GM19455 (cell line): ENCODE results near the gene MED13L.
A peak's percentile ranks its signal among the peaks of the same experiment; 100 is the strongest.

ENCODE experiments used
- ATAC-seq: cut with Tn5 transposase; IDR thresholded peaks from one replicate; pipeline ENCODE4 v1.9.1; 2021; ENCODE audit not compliant: unreplicated experiment

The MED13L gene

GRCh38 chr12:116278667-116279066 is 1.2 kb upstream of the MED13L start:
- no peak for ATAC-seq

- ATAC-seq, result no peak
These were observed 760 bp upstream of the MED13L start for GRCh38 chr12:116278279-116278626.

GRCh38 chr12:116276652-116277466 is 634 bp downstream of the MED13L start:
- ATAC-seq, result peak; percentile 32

- no peak for ATAC-seq
These were observed 2.7 kb downstream of the MED13L start for GRCh38 chr12:116274551-116275375.

GRCh38 chr12:116273813-116274550 is 3.5 kb downstream of the MED13L start:
- no peak for ATAC-seq

GRCh38 chr12:116267948-116268347 is 9.5 kb downstream of the MED13L start:
- no peak for ATAC-seq

GRCh38 chr12:116266631-116267349 is 10.7 kb downstream of the MED13L start:
- no peak for ATAC-seq

GRCh38 chr12:116266168-116266601 is 11.3 kb downstream of the MED13L start:
- ATAC-seq, result no peak

GRCh38 chr12:116265351-116266147 is 11.9 kb downstream of the MED13L start:
- no peak for ATAC-seq

GRCh38 chr12:116264525-116265070 is 12.9 kb downstream of the MED13L start:
- ATAC-seq, result no peak

- ATAC-seq, result no peak
These were observed 13.6 kb downstream of the MED13L start for GRCh38 chr12:116263844-116264243.

GRCh38 chr12:116263431-116263830 is 14.1 kb downstream of the MED13L start:
- no peak for ATAC-seq

- no peak for ATAC-seq
These were observed 14.8 kb downstream of the MED13L start for GRCh38 chr12:116262741-116263140.

GRCh38 chr12:116261525-116262100 is 15.9 kb downstream of the MED13L start:
- no peak for ATAC-seq

- no peak for ATAC-seq
These were observed 17.5 kb downstream of the MED13L start for GRCh38 chr12:116259800-116260577.

GRCh38 chr12:116257826-116258225 is 19.7 kb downstream of the MED13L start:
- ATAC-seq, result no peak

GRCh38 chr12:116257215-116257614 is 20.3 kb downstream of the MED13L start:
- no peak for ATAC-seq

- no peak for ATAC-seq
These were observed 27.6 kb downstream of the MED13L start for GRCh38 chr12:116249938-116250337.

- no peak for ATAC-seq
These were observed 28.6 kb downstream of the MED13L start for GRCh38 chr12:116248930-116249329.
